Spleen (tissue), 7 donors: Measurements from ENCODE around the gene RAB3GAP1.

Source experiments
- POLR2AphosphoS5 ChIP-seq, 3 donors: sonication (generic); formaldehyde crosslinking; IDR thresholded peaks; one replicate each; pipeline ENCODE4 v1.5.1; 2017; ENCODE audit warnings: antibody characterized with exemption in 3 of 3
- TF ChIP-seq, protein P1 (sequence below), 11 experiments: fragments of 200-600 bp in 7 of 11; fragments of 450-650 bp in 4 of 11; sonication (generic) in 4 of 11; IDR thresholded peaks in 8 of 11; conservative IDR thresholded peaks in 3 of 11; 1 replicate in 7 of 11; 2 replicates in 4 of 11; pipeline versions ENCODE4 v1.4.0 to v1.8.0; 2016 to 2021; ENCODE audit warnings: antibody characterized with exemption in 11 of 11, inconsistent platforms in 4 of 11, mild to moderate bottlenecking in 1 of 11
- donor health status: DM: no; HTN: no; CAD: no; lungs with moderate emphysema.
- donor health status: DM: no; HTN: no; CAD: no.
- donor health status: DM: no; HTN: no; CAD: no.

DNA sequence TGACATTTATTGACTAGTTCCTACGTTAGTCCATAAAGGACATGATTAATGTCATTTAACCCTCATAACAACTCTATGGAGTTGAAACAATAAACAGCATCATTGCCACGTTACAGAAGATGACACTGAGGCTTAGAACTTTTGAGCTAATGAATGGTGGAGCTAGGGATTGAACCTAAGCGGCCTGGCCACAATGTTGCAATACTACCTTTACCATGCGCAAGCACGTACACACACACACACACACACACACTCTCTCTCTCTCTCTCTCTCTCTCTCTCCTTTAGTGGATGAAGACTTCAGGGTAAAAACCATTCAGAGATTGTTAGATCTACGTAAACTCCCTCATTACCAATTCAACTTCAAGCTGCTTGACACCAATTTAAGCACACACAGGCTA lies 4.0 kb upstream of the RAB3GAP1 start:
- TF ChIP-seq, protein P1, sequence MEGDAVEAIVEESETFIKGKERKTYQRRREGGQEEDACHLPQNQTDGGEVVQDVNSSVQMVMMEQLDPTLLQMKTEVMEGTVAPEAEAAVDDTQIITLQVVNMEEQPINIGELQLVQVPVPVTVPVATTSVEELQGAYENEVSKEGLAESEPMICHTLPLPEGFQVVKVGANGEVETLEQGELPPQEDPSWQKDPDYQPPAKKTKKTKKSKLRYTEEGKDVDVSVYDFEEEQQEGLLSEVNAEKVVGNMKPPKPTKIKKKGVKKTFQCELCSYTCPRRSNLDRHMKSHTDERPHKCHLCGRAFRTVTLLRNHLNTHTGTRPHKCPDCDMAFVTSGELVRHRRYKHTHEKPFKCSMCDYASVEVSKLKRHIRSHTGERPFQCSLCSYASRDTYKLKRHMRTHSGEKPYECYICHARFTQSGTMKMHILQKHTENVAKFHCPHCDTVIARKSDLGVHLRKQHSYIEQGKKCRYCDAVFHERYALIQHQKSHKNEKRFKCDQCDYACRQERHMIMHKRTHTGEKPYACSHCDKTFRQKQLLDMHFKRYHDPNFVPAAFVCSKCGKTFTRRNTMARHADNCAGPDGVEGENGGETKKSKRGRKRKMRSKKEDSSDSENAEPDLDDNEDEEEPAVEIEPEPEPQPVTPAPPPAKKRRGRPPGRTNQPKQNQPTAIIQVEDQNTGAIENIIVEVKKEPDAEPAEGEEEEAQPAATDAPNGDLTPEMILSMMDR (IDR thresholded peaks at IDR 0.05 in 8 of 11, conservative IDR thresholded peaks at IDR 0.05 in 3 of 11) = no peak
- TF ChIP-seq POLR2AphosphoS5 (IDR thresholded peaks at IDR 0.05) = no peak
